Left hindlimb (tissue), 1 donor: ENCODE data around the gene IKZF3.

Source experiments
- DNase-seq: peaks from one replicate; pipeline ENCODE4 v3.0.0-alpha.2; 2018

IKZF3 gene

GRCh38 chr17:39737206-39737759 is 126.8 kb downstream of the IKZF3 start:
- no peak for DNase-seq

- peak; percentile 23 for DNase-seq
These were observed 127.6 kb downstream of the IKZF3 start for GRCh38 chr17:39736319-39737165.

GRCh38 chr17:39735882-39736281 is 128.2 kb downstream of the IKZF3 start:
- DNase-seq, result no peak

GRCh38 chr17:39732586-39732985 is 131.5 kb downstream of the IKZF3 start:
- DNase-seq, result no peak

- DNase-seq, result peak; percentile 92
These were observed 133.8 kb downstream of the IKZF3 start, which contains the start of gene MIEN1 for GRCh38 chr17:39730095-39730921. TSS of gene MIEN1 (minus strand) at chr17:39730532. CDS start at chr17:39730495, 37 bp downstream.

- DNase-seq, result no peak
These were observed 134.7 kb downstream of the IKZF3 start for GRCh38 chr17:39729280-39729851.

- peak; percentile 18 for DNase-seq
These were observed 136.6 kb downstream of the IKZF3 start for GRCh38 chr17:39727556-39727955.

- DNase-seq, result peak; percentile 23
These were observed 137.5 kb downstream of the IKZF3 start for GRCh38 chr17:39726617-39727016.

GRCh38 chr17:39725923-39726322 is 138.2 kb downstream of the IKZF3 start:
- peak; percentile 8 for DNase-seq

- peak; percentile 22 for DNase-seq
These were observed 139.4 kb downstream of the IKZF3 start for GRCh38 chr17:39724731-39725130.

- DNase-seq, result peak; percentile 22
These were observed 140.9 kb downstream of the IKZF3 start for GRCh38 chr17:39722965-39723848.

GRCh38 chr17:39722104-39722503 is 142.0 kb downstream of the IKZF3 start:
- DNase-seq, result no peak

GRCh38 chr17:39719563-39720355 is 144.4 kb downstream of the IKZF3 start:
- DNase-seq, result peak; percentile 11

- no peak for DNase-seq
These were observed 146.5 kb downstream of the IKZF3 start for GRCh38 chr17:39717660-39718059.

GRCh38 chr17:39716879-39717536 is 147.1 kb downstream of the IKZF3 start:
- no peak for DNase-seq

- no peak for DNase-seq
These were observed 147.9 kb downstream of the IKZF3 start for GRCh38 chr17:39716073-39716818.

GRCh38 chr17:39715375-39716072 is 148.6 kb downstream of the IKZF3 start:
- no peak for DNase-seq

GRCh38 chr17:39714234-39714633 is 149.9 kb downstream of the IKZF3 start:
- no peak for DNase-seq

GRCh38 chr17:39711851-39712250 is 152.3 kb downstream of the IKZF3 start:
- no peak for DNase-seq
